GM21528 (cell line): ENCODE data around the gene DPP6.
A peak's percentile ranks its signal among the peaks of the same experiment; 100 is the strongest.
"Not testable (repeated sequence)": the region's sequence is repeated elsewhere in the genome, so short reads cannot be mapped to it uniquely, and the experiment has no call there.

Experiments used
- ATAC-seq: cut with Tn5 transposase; IDR thresholded peaks from one replicate; pipeline ENCODE4 v1.9.1; 2021; ENCODE audit warnings: mild to moderate bottlenecking, moderate library complexity; ENCODE audit not compliant: unreplicated experiment, low FRiP score

The DPP6 gene

DNA sequence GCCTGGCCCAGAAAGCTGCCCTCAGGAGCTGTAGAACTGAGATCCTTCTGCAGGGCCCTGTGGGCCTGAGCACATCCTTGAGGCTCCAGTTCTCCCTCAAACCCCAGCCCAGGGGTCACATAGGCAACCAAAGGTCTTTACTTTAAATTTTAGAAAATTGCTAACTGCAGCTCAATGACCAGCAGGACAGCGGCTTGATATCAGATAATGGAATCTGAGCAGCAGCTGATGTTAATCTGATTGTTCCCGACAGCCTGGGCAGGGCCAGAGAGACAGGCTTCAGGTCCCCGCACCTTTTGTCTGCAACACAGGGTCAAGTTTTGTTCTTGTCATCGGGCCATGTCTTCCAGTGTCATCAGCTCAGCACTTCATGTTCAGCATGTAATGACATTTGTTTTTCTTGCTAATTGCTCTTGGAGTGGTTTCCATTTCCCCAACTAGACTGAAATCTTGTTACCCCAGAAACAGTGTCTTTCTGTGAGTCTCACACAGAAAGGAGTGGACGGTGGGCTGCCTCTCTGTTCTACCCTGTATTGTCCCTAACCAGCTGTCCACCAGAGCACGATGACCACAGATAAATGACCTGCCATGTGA is 859.8 kb downstream of the DPP6 start:
- no peak for ATAC-seq

DNA sequence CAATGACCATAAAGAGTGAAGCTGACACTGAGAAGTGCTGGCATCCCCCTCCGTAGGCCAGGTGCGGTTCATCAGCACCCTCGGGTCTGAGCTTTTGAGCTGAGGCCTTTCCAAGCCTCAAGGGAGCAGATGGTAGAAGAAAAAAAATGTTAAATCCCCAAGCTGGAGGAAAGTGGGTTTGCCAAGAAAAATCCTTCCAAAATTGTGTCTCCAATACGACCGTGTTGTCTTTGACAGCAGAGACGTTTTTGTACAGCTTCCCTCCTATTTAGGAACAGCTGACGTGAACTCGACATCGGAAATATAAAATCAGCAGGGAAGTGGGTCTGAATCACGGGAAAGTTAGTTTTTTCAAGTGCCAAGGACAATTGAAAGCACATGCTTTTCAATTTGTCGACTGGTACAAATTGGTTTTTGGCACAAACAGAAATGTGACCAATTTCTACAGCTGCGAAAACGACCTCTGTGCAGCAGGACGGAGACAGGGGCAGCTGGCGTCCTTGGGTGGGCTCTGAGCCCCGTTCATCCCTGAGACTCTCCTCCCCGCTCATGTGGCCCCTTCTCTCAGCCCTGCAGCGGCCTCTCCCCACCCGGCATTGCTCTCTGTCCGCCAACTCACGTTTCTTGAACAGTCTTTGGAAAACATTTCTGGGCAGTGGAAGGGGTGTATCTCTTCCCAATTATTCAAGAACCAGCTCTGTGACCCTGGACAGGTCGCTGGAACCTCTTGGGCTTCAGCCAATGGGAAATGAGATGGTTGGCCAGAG is 860.9 kb downstream of the DPP6 start:
- no peak for ATAC-seq

DNA sequence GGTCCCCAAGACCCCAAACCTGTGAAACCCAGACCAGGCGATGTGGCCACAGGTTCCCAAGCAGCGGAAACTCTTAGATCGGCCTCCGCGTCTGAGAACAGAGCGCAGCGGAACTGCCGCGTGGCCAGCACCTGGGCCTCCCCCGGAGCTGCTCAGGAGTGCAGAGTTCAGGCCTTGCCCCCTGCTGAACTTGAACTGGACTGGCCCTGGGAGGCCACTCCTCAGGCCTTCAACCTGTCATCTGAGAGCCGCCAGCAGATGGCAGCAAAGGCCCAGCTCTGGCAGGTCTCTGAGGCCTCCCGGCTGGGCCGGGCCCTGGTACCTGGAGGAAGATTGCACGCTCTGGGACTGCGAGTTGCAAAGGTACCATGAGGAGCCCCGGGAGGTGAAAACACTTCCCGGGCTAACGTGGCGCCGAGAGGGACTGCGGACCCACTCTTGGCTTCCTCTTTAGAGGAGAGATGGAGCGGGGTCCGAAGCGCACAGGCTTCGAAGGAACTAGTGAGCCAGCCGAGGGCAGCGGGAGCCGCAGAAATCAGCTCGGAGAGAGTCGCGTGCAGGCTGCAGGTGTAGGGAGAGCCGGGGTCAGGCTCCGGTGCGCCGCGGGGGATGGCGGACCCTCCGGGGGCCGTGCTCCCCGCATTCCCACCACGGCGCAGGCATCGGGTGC is 861.6 kb downstream of the DPP6 start:
- peak; percentile 97 for ATAC-seq

DNA sequence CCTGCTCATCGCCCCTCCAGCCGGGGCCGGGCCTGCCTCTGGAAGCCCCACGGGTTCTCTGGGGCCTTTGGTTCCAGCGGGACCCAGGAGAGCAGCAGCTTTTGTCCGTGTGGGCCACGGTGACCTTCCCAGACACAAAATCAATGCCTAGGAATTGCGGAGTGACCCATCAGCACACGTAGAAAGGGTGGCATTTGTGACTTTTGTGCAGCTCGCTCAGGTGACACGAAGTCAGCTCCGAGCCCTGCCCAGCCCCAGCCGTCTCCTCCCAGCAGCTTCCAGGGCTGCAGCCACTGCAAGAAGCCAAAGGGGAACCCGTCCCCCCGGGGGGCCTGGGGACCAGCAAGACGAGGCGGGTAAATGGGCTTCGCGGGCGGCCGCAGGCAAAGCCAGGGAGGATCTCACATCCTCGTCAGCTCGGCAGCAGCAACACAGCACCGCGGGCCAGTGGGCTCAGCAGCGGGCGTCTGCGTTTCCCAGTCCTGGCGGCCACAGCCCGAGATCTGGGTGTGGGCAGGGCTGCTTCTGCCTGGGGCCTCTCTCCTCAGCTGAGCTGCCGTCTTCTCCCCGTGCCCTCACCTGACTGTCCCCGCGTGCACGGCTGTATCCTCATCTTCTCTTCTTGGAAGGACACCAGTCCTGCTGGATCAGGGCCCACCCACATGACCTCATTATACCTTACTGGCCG is 862.3 kb downstream of the DPP6 start:
- no peak for ATAC-seq

DNA sequence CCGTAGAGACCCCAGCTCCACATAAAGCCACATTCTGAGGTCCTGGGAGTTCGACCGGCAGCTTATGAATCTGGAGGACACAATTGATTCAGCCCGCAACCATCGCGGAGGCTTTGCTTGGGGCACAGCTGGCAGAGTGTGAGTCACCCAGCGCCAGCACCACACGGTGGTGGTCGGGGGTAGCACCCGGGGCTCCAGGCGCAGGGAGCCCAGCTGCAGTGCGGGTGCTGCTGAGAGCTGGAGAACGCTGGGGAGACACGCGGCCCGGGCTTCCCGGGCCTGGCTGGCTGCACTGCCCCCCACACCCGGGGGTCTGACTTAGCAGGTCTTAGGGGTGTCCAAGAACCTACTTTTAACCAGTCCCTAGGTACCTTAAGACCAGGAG is 862.8 kb downstream of the DPP6 start:
- no peak for ATAC-seq

DNA sequence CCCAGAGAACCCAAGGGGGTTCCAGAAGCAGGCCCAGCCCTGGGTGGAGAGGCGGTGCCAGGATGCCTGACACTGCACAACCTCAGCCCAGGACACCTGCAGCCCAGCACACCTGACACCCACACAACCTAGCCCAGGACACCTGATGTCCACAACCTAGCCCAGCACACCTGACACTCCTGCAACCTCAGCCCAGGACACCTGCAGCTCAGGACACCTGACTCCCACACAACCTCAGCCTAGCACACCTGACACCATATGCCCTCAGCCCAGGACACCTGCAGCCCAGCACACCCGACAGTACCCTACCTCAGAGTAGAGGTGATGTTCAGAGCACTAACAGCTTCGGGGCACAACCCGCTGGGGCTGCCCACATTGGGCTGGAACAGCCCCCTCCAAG is 863.4 kb downstream of the DPP6 start:
- ATAC-seq, result no peak

DNA sequence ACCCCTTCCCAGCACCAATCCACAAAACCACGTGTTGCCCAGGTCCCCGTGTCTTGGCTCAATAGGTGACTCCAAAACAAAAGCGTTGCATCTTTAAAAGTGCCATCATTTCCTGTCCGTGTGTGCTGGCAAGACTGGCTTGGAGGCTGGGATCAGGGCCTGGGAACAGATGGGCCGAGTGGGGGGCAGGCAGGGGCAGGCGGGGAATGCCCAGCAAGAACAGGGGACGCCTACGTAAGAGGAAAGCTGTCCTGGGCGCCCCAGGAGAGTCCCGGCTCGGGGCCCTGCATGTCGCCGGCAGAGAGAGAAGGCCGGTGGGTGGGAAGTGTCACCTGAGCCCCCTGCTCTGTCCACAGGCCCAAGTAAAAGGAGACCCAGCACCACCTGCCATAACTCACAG is 864.2 kb downstream of the DPP6 start:
- no peak for ATAC-seq

DNA sequence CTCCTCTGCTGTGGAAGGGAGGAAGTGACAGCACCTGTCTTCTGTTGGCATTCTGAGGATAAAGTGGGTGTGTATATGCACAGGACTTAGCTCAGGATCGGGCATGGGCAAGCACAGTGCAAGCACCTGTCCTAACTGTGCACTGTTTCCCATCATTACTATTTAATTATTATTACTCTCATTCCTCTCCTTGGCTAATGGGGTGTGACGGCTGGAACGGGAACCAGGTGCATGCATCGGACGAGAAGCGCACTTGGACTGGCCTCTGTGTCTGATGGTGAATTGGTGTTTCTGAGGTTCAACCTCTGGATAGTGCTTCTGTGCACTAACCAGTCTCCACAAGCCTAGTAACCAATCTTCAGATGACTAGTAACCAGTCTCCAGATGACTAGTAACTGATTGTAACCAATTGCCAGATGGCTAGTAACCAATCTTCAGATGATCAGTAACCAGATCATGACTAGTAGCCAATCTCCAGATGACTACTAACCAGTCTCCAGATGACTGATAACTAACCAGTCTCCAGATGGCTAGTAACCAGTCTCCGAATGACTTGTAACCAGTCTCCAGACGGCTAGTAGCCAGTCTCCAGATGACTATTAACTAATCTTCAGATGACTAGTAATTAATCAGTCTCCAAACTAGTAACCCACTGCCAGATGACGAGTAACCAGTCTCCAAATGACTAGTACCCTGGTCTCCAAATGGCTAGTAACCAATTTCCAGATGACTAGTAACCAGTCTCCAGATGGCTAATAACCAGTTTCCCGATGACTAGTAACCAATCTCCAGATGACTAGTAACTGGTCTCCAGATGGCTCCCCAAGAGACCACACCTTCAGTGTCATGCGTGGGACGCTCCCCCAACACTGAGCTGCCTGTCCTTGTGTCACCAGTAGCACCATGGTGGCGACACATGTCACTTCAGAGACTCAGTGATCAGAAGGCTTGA is 864.9 kb downstream of the DPP6 start:
- no peak for ATAC-seq

DNA sequence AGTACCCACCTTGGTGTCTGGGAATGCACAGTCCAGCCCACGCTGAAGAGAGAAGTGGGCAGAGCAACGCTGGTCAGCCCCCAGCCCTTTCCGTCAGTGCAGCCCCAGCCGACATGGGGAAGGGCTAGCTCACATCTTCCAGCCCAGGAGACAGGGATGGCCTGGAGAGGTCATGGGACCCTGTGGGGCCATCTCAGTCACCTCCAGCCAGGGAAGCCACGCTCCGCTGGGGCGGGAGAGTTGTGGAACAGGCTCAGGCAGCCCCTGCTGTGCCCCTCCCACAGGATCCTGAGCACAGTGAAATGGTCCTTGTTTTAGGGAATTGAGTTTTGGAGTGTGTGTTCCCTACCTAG is 865.6 kb downstream of the DPP6 start:
- no peak for ATAC-seq

DNA sequence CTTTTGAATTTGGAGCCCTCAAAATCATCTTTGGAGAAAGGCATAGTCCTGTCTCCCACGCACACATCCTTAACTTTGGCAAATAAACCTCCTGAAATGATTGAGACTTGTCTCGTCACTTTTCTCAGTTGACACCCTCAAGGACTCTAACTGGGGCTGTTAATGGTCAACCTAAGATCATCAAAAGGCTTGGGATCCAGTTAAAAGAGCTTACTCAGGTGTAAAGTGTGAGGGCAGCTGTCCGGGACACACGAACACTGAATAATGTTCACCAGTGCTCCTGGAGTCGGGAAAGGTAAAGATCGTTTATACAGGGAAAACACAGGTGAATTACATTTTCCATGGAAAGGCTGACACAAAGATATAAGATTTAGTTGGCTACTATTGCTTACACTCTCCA is 866.1 kb downstream of the DPP6 start:
- ATAC-seq, result no peak

DNA sequence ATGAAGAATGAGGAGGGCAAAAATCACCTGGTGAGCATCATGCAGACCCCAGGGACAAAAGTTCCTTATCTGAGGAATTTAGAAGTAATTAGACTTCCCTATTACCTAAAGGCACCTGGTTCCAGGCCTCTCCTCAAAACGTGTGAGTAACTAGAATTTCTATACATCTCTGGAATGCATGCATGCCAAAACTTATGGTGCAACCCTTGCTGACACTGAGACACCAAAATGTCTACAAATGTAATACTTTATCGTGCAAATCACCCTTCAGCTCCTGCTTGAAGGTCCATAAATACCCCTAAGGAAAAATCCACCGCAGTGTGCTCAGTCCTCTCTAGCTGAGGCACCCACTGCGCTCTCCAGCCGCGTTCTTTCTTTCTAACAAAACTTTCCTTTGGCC is 866.5 kb downstream of the DPP6 start:
- no peak for ATAC-seq

DNA sequence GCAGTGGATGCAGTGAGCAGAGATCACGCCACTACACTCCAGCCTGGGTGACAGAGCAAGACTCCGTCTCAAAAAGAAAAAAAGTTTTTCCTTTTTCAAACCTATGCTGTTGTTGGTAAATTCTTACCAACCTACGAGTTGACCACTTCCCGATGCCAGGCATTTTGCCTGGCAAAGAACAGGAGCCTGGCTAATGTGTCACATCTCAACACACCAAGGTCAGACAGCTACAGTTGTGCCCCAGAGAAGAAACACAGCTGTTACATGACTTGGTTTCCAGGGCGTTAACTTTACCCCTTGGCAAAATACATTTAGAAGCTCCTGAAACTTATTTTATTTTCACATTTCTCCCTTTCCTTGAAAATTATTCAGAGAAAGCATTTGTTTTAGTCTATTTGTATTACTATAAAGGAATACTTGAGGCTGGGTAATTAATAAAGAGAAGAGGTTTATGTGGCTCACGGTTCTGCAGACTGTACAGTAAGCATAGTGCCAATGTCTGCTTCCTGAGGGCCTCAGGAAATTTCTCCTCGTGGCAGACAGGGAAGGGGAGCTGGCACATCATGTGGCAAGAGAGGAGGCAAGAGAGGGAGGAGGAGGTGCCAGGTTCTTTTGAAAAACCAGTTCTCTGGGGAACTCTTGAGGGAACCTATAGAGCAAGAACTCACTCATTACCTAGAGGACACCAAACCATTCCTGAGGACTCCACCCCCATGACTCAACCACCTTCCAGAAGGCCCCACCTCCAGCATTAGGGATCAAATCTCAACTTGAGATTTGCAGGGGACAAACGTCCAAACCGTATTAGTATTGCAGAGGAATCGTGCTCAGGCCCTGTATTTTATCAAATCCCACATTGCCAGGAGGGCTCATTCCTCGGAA is 867.4 kb downstream of the DPP6 start:
- ATAC-seq, result no peak

DNA sequence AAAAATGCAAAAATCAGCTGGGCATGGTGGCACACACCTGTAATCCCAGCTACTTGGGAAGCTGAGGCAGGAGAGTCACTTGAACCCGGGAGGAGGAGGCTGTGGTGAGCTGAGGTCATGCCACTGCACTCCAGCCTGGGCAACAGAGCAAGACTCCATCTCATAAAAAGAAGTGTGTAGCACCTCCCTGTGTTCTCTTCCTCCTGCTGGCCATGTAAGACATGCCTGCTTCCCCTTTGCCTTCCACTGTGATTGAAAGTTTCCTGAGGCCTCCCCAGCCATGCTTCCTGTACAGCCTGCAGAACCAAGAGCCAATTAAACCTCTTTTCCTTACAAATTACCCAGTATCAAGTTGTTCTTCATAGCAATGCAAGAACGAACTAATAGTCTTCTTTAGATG is 870.3 kb downstream of the DPP6 start:
- not testable (repeated sequence) for ATAC-seq

DNA sequence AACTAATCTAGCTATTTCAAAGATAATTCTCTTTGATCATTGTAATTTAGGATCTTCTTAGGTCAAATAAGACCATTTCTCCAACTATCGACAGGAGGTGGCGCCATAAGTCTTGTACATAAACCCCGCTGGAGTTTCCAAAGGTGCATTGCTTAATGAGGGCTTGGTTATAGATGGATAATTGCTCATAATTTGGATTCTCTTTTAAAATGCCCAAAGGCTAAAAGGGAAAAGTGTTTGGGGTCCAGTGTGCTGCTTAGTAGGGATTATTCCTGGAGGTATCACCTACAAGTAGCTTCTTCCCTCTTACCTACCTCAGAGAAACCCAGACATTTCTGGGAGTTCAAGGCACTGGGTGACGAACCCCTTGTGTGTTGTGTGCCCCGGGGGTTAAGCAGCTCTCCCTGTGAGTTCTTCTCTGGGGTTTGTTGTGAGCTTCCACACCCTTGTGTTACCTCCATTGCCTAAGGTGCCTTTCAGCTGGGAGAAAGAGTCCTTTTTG is 875.5 kb downstream of the DPP6 start:
- peak; percentile 48 for ATAC-seq

DNA sequence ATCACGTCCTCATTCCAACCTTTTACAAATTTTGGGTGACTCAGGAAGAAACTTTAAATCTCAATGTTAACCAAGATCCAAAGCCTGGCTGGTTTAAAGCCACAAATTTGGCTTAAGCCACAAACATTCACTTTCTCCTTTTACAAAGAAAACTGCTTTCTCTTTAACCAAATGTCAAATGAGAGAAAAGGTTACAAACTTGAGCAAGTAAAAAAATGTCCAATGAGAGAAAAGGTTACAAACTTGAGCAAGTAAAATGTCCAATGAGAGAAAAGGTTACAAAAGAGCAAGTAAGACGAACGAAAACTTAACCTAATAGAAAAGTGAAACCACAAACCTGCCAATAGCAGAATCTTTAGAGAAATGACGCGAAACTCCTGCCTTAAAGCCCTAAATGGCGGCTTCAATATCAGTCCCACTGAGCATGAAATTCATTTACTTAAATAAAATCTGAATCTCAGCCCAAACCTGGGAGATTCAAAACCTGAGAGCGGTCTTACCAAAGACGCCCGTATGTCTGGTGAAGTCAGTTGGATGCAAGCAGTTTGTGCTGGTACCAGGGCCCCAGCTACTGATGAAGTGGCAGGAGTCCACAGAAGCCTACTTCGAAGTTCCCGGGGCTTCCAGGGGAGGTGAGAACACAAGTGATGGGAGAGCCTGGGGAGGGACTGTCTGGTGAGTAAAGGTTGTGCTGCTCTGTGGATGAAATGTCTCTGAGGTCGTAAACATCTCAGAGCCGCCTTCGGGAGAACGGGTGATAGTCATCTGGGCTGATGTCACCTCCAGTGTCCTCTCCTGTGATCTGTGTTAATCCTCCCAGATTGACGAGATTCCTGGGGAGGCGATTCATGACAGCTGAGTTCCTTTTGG is 876.2 kb downstream of the DPP6 start:
- peak; percentile 83 for ATAC-seq

DNA sequence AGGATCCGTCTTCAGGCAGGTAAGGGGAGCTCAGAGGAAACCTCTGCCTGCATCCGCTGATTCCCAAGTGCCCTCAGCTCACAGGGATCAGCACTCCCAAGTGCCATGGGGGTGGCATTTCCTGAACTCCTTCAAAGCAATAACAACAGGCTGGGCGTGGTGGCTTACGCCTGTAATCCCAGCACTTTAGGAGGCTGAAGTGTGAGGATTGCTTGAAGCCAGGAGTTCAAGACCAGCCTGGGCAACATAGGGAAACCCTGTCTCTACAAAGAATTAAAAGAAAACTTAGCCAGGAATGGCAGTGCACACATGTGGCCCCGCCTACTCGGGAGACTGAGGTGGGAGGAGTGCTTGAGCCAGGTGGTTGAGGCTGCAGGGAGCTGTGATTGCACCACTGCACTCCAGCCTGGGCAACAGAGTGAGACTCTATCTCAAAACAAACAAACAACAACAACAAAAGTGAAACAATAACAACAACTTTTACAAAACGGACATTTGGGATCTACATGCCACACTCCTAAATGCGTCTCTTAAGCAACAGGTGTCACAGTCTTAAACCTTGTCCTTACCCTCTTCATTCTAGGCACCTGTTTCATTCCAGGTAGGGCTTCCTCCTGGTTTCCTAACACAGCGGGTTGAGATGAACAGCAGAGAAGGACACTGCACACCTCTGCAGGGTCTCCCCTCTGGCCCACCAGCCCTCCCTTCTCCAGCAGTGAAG is 877.0 kb downstream of the DPP6 start:
- peak; percentile 4 for ATAC-seq

DNA sequence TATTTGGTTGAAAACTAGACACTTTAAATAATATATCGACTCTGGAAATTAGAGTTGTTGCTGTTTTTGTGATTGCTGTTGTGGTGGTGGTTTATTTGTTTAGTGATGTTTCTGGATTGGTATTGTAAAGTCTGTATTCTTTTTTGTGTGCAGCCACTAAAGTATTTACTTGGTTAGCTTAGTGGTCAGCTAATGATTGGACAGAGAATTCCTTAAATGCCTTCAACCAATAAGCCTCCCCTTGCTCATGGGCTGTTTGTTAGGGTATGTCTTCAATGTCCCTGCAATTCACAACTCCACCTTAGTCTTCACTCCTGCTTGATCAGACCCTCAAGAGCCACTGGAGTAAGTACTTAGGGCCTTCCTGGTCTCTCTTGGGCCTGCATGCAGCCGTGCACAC is 879.7 kb downstream of the DPP6 start:
- ATAC-seq, result no peak
